Testis (tissue), 2 donors: ENCODE results near the gene BMPR1B.
"Not testable (repeated sequence)": the region's sequence is repeated elsewhere in the genome, so short reads cannot be mapped to it uniquely, and the experiment has no call there.

Source experiments
- CTCF ChIP-seq, 3 experiments: fragments of 450-650 bp in 2 of 3; fragments of 200-600 bp in 1 of 3; sonication (generic) in 1 of 3; IDR thresholded peaks; one replicate each; pipeline ENCODE4 v1.5.1; 2016 to 2019; ENCODE audit warnings: antibody characterized with exemption in 3 of 3, mild to moderate bottlenecking in 2 of 3, moderate library complexity in 1 of 3
- POLR2A ChIP-seq: fragments of 450-650 bp; IDR thresholded peaks from one replicate; pipeline ENCODE4 v1.6.1; 2017; ENCODE audit warnings: antibody characterized with exemption, mild to moderate bottlenecking, moderate library complexity

- not testable (repeated sequence) for TF ChIP-seq CTCF (IDR thresholded peaks at IDR 0.05); POLR2A
These were observed 381.7 kb downstream of the BMPR1B start for GRCh38 chr4:95139424-95139823.
